Keratinocyte (primary cell): Measurements from ENCODE around the gene NECTIN1. TPM values are rescaled to one million over a fixed set of nuclear protein-coding genes. Genes with fewer than 3 reads are reported as not detected.

ENCODE experiments used
- DNase-seq: peaks from one replicate; pipeline ENCODE4 v3.0.0-alpha.2; 2011; ENCODE audit warnings: low read depth, missing footprints, low spot score
- FAIRE-seq: peaks from 2 replicates; lab custom pipeline; 2011; peaks lifted over from hg19 to GRCh38; lab: Jason Lieb, UNC
- H2AFZ ChIP-seq: 2 replicates; pipeline ENCODE4 v1.6.0; 2012; ENCODE audit warnings: low read length, control low read depth, inconsistent platforms; ENCODE audit not compliant: control insufficient read depth
- H3K27ac ChIP-seq: 2 replicates; pipeline ENCODE4 v1.5.1; 2011; ENCODE audit warnings: low read length; ENCODE audit not compliant: control insufficient read depth, insufficient read depth
- H3K27me3 ChIP-seq: 3 replicates; pipeline ENCODE4 v1.6.0; 2011; ENCODE audit warnings: low read length; ENCODE audit not compliant: control insufficient read depth, insufficient read depth; ENCODE audit errors: extremely low read depth
- H3K36me3 ChIP-seq, 2 experiments: 2 replicates in 1 of 2; 3 replicates in 1 of 2; pipeline ENCODE4 v1.5.1; 2011; ENCODE audit warnings: low read length in 2 of 2, mild to moderate bottlenecking in 1 of 2; ENCODE audit not compliant: control insufficient read depth in 2 of 2, insufficient read depth in 2 of 2; ENCODE audit errors: extremely low read depth in 1 of 2
- H3K4me1 ChIP-seq: 3 replicates; pipeline ENCODE4 v1.5.1; 2011; ENCODE audit warnings: low read length; ENCODE audit not compliant: control insufficient read depth, insufficient read depth; ENCODE audit errors: extremely low read depth
- H3K4me2 ChIP-seq: 3 replicates; pipeline ENCODE4 v1.6.0; 2011; ENCODE audit warnings: low read depth, low read length; ENCODE audit not compliant: control insufficient read depth, insufficient read depth; ENCODE audit errors: extremely low read depth
- H3K4me3 ChIP-seq, 3 experiments: fragments of 200-600 bp in 1 of 3; sonication (generic) in 1 of 3; 2 replicates in 2 of 3; 3 replicates in 1 of 3; pipeline ENCODE4 v1.5.1; 2011 to 2016; ENCODE audit warnings: low read length in 3 of 3, mild to moderate bottlenecking in 3 of 3, control low read depth in 2 of 3, inconsistent platforms in 1 of 3, low read depth in 1 of 3, mixed read lengths in 1 of 3, mixed run types in 1 of 3, moderate library complexity in 1 of 3; ENCODE audit not compliant: control insufficient read depth in 2 of 3, insufficient read depth in 2 of 3; ENCODE audit errors: extremely low read depth in 1 of 3
- H3K79me2 ChIP-seq: 2 replicates; pipeline ENCODE4 v1.6.0; 2012; ENCODE audit warnings: low read length; ENCODE audit not compliant: control insufficient read depth, insufficient read depth
- H3K9ac ChIP-seq: 3 replicates; pipeline ENCODE4 v1.6.0; 2011; ENCODE audit warnings: low read length; ENCODE audit not compliant: control insufficient read depth, insufficient read depth; ENCODE audit errors: extremely low read depth
- H3K9me1 ChIP-seq: 3 replicates; pipeline ENCODE4 v1.6.0; 2011; ENCODE audit warnings: low read length; ENCODE audit not compliant: control insufficient read depth, insufficient read depth; ENCODE audit errors: extremely low read depth
- H3K9me3 ChIP-seq: 2 replicates; pipeline ENCODE4 v1.5.1; 2012; ENCODE audit warnings: low read depth, low read length; ENCODE audit not compliant: control insufficient read depth
- H4K20me1 ChIP-seq: 3 replicates; pipeline ENCODE4 v1.6.0; 2011; ENCODE audit warnings: low read length; ENCODE audit not compliant: control insufficient read depth, insufficient read depth; ENCODE audit errors: extremely low read depth
- CTCF ChIP-seq, 3 experiments: IDR thresholded peaks in 1 of 3; conservative IDR thresholded peaks in 1 of 3; optimal IDR thresholded peaks in 1 of 3; 2 replicates in 2 of 3; 3 replicates in 1 of 3; pipeline versions ENCODE3 to v1.5.1; 2011; ENCODE audit warnings: low read length in 3 of 3, mild to moderate bottlenecking in 3 of 3, moderate library complexity in 2 of 3, control low read depth in 1 of 3, inconsistent platforms in 1 of 3; ENCODE audit not compliant: insufficient read depth in 2 of 3; ENCODE audit errors: extremely low read depth in 1 of 3
- EZH2 ChIP-seq: IDR thresholded peaks from one replicate; pipeline ENCODE4 v1.6.1; 2012; ENCODE audit warnings: inconsistent platforms, mild to moderate bottlenecking, low read length, moderate library complexity
- dilution Hi-C: fragments of 300-500 bp; cut with MboI; formaldehyde crosslinking; loops from one replicate; pipeline ENCODE4 v1.7.0; 2020; ENCODE audit warnings: low sequenced_read_pairs; ENCODE audit not compliant: extremely low pct_ligation_motif_present
- polyA plus RNA-seq, 5 experiments: library from polyadenylated mRNA; depleted of rRNA in 3 of 5; stranded (reverse) in 3 of 5; stranded (forward) in 1 of 5; unstranded in 1 of 5; fragments of >200 nt; gene quantifications; 1 replicate in 1 of 5; 2 replicates in 3 of 5; 3 replicates in 1 of 5; pipeline versions ENCODE4 v1.2.1 to v1.2.3, GENCODE V29; 2011 to 2012; ENCODE audit warnings: missing spikeins in 2 of 5, low read depth in 1 of 5, low replicate concordance in 1 of 5

NECTIN1 gene
- polyA plus RNA-seq, 1 donor (not counting 4 experiments of a cell fraction or from before 2014, with no cell fraction given) = 37.5 TPM

- FAIRE-seq (no peak), DNase-seq (no peak)
- H3K79me2 ChIP-seq = no peaks in the 10 kb centered on the region
- H3K4me3 ChIP-seq = no peak overlapping the region
- H3K27me3 ChIP-seq = peaks cover 21% of the 10 kb centered on the region
- H3K9ac ChIP-seq = no peak overlapping the region
- no peak overlapping the region for H3K27ac ChIP-seq
- H3K9me1 ChIP-seq = no peaks in the 10 kb centered on the region
- dilution Hi-C loops = no loop called here
- no peaks in the 10 kb centered on the region for H3K9me3 ChIP-seq
- no peaks in the 10 kb centered on the region for H4K20me1 ChIP-seq
- no peak overlapping the region for H3K4me2 ChIP-seq
- H2AFZ ChIP-seq = no peak overlapping the region
- peaks cover 22% of the 10 kb centered on the region for H3K4me1 ChIP-seq
- TF ChIP-seq CTCF (optimal IDR thresholded peaks at IDR 0.05 in 1 of 3, IDR thresholded peaks at IDR 0.05 in 1 of 3, conservative IDR thresholded peaks at IDR 0.05 in 1 of 3; ENCODE audit: extremely low read depth in 1 of 3, insufficient read depth in 2 of 3, low read length in 3 of 3) = no peak
- TF ChIP-seq EZH2 = no peak
- H3K36me3 ChIP-seq = no peaks in the 10 kb centered on the region
Observed at GRCh38 chr11:119757378-119757777, 28.4 kb upstream of the NECTIN1 start.

DNA sequence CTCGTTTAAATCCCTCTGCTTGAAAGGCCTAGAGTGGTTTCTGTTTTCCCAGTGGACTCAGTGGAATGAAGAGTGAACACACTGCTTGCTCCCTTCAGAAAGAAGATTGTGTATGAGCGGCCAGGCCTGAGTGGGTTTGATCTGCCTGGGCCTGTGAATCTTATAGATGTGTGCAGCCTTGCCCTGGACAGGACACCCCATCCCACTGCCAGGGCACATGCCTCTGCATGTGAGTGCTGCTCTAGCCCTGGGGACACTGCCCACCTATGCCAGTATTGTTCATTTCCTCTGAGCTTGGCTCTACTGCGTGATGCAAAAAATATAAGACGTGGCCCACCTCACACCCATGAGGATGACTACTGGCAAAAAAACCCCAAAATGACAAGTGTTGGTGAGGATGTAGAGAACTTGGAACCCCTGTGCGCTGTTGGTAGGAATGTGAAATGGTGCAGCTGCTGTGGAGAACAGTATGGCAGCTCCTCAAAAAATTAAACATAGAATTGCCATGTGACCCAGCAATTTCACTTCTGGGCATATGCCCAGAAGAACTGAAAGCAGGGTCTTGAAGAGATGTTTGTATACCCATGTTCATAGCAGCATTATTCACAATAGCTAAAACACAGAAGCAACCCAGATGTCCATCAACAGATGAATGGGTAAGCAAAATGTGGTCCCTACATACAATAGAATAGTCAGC lies 27.3 kb upstream of the NECTIN1 start:
- H3K4me2 ChIP-seq = no peak overlapping the region
- FAIRE-seq (no peak), DNase-seq (no peak)
- no peaks in the 10 kb centered on the region for H3K79me2 ChIP-seq
- H3K9me1 ChIP-seq = no peaks in the 10 kb centered on the region
- peaks cover 14% of the 10 kb centered on the region for H3K27me3 ChIP-seq
- H3K9ac ChIP-seq = no peak overlapping the region
- H3K9me3 ChIP-seq = no peaks in the 10 kb centered on the region
- H2AFZ ChIP-seq = no peak overlapping the region
- peaks cover 3% of the 10 kb centered on the region for H4K20me1 ChIP-seq
- H3K36me3 ChIP-seq = no peaks in the 10 kb centered on the region
- no peak for TF ChIP-seq CTCF (optimal IDR thresholded peaks at IDR 0.05 in 1 of 3, IDR thresholded peaks at IDR 0.05 in 1 of 3, conservative IDR thresholded peaks at IDR 0.05 in 1 of 3; ENCODE audit: extremely low read depth in 1 of 3, insufficient read depth in 2 of 3, low read length in 3 of 3)
- TF ChIP-seq EZH2 = no peak
- no peak overlapping the region for H3K4me3 ChIP-seq
- H3K4me1 ChIP-seq = peaks cover 28% of the 10 kb centered on the region
- dilution Hi-C loops = no loop called here
- no peak overlapping the region for H3K27ac ChIP-seq
